B cell (primary cell): ENCODE measurements around the gene ZNF835. TPM values are rescaled to one million over a fixed set of nuclear protein-coding genes. Genes with fewer than 3 reads are reported as not detected.

Source experiments
- ATAC-seq: fragments of 200-7000 bp; cut with Tn5 transposase; one replicate; pipeline ENCODE4 v1.10.0; 2021; ENCODE audit warnings: low read depth, mild to moderate bottlenecking, moderate number of reproducible peaks, moderate library complexity
- CTCF ChIA-PET: fragments of 350-600 bp; sonication (Branson Sonifier 250); formaldehyde crosslinking; loops from one replicate; lab custom pipeline; 2021; ENCODE audit warnings: antibody characterized with exemption, inconsistent platforms; lab: Charles Lee
- POLR2A ChIA-PET: fragments of 350-600 bp; sonication (Branson Sonifier 250); formaldehyde crosslinking; loops from one replicate; lab custom pipeline; 2021; ENCODE audit warnings: antibody characterized with exemption; lab: Charles Lee
- DNase-seq: peaks from one replicate; pipeline ENCODE4 v3.0.0; 2013
- H2AFZ ChIP-seq: 2 replicates; pipeline ENCODE4 v1.6.1; 2012; ENCODE audit warnings: mild to moderate bottlenecking, low read depth, low read length; ENCODE audit not compliant: insufficient read depth, poor library complexity, severe bottlenecking
- H3K27ac ChIP-seq, 2 donors: 1 replicate in 1 of 2; 2 replicates in 1 of 2; pipeline ENCODE4 v1.5.1; 2012 to 2013; ENCODE audit warnings: low read length in 2 of 2, mild to moderate bottlenecking in 2 of 2, moderate library complexity in 1 of 2
- H3K27me3 ChIP-seq, 4 experiments: fragments of 200-600 bp in 1 of 4; sonication (generic) in 1 of 4; replicated peaks in 1 of 4; 1 replicate in 2 of 4; 2 replicates in 2 of 4; pipeline versions ENCODE4 v1.6.1 to v1.7.0; 2013 to 2016; ENCODE audit warnings: low read length in 3 of 4, mild to moderate bottlenecking in 2 of 4, mixed read lengths in 1 of 4, moderate library complexity in 1 of 4; ENCODE audit not compliant: insufficient read depth in 4 of 4, control insufficient read depth in 3 of 4; ENCODE audit errors: control extremely low read depth in 1 of 4
- H3K36me3 ChIP-seq, 2 experiments: replicated peaks in 1 of 2; 1 replicate in 1 of 2; 2 replicates in 1 of 2; pipeline versions ENCODE4 v1.6.1 to v1.7.1; 2013; ENCODE audit warnings: low read length in 1 of 2; ENCODE audit not compliant: insufficient read depth in 2 of 2, control insufficient read depth in 1 of 2; ENCODE audit errors: control extremely low read depth in 1 of 2, extremely low read depth in 1 of 2
- H3K4me1 ChIP-seq, 2 donors: fragments of 200-600 bp in 1 of 2; sonication (generic) in 1 of 2; 1 replicate in 1 of 2; 2 replicates in 1 of 2; pipeline versions ENCODE4 v1.5.1 to v1.6.1; 2013 to 2017; ENCODE audit warnings: low read length in 2 of 2; ENCODE audit not compliant: control insufficient read depth in 2 of 2, insufficient read depth in 2 of 2
- H3K4me2 ChIP-seq: replicated peaks from 2 replicates; pipeline ENCODE3; 2012; ENCODE audit warnings: mild to moderate bottlenecking, low read depth, low read length; ENCODE audit not compliant: poor library complexity, severe bottlenecking
- H3K4me3 ChIP-seq, 5 experiments: fragments of 200-600 bp in 1 of 5; sonication (generic) in 1 of 5; 1 replicate in 3 of 5; 2 replicates in 2 of 5; pipeline versions ENCODE4 v1.5.1 to v1.7.0; 2011 to 2016; ENCODE audit warnings: low read length in 4 of 5, mild to moderate bottlenecking in 4 of 5, low read depth in 2 of 5, control low read depth in 1 of 5, moderate library complexity in 1 of 5; ENCODE audit not compliant: insufficient read depth in 1 of 5; ENCODE audit errors: control extremely low read depth in 1 of 5, extremely low read depth in 1 of 5
- H3K79me2 ChIP-seq: fragments of 200-600 bp; sonication (generic); one replicate; pipeline ENCODE4 v1.6.0; 2016; ENCODE audit warnings: low read length; ENCODE audit not compliant: control insufficient read depth, insufficient read depth
- H3K9ac ChIP-seq: fragments of 200-600 bp; sonication (generic); 2 replicates; pipeline ENCODE4 v1.6.1; 2017; ENCODE audit warnings: mild to moderate bottlenecking, low read length, moderate library complexity
- H3K9me3 ChIP-seq, 3 donors: one replicate each; pipeline versions ENCODE4 v1.6.1 to v1.7.1; 2013; ENCODE audit warnings: low read length in 2 of 3; ENCODE audit not compliant: control insufficient read depth in 2 of 3, insufficient read depth in 1 of 3; ENCODE audit errors: control extremely low read depth in 1 of 3
- H4K20me1 ChIP-seq: 2 replicates; pipeline ENCODE4 v1.6.0; 2012; ENCODE audit warnings: mild to moderate bottlenecking, low read length; ENCODE audit not compliant: insufficient read depth, control insufficient read depth, poor library complexity, severe bottlenecking
- H3K27ac Mint-ChIP-seq: one replicate; pipeline ENCODE4 v1.8.0; 2021; ENCODE audit warnings: mixed read lengths
- H3K27me3 Mint-ChIP-seq: one replicate; pipeline ENCODE4 v1.8.0; 2021; ENCODE audit warnings: mixed read lengths
- H3K4me1 Mint-ChIP-seq: one replicate; pipeline ENCODE4 v1.8.0; 2021; ENCODE audit warnings: mixed read lengths
- H3K4me3 Mint-ChIP-seq: one replicate; pipeline ENCODE4 v1.8.0; 2021; ENCODE audit warnings: mixed read lengths
- H3K9me3 Mint-ChIP-seq: one replicate; pipeline ENCODE4 v1.8.0; 2022; ENCODE audit warnings: mixed read lengths; ENCODE audit not compliant: insufficient read depth
- CTCF ChIP-seq: fragments of 200-600 bp; IDR thresholded peaks from one replicate; pipeline ENCODE4 v1.8.0; 2022; ENCODE audit warnings: antibody characterized with exemption, mild to moderate bottlenecking
- EZH2 ChIP-seq: IDR thresholded peaks from 2 replicates; pipeline ENCODE4 v1.6.1; 2012; ENCODE audit warnings: borderline replicate concordance, low read depth, mild to moderate bottlenecking, moderate library complexity, low read length; ENCODE audit not compliant: insufficient read depth, poor library complexity, severe bottlenecking
- WGBS: methylation state at CpG from one replicate; pipeline ENCODE4 v1.1.5; 2013; ENCODE audit warnings: missing lambda C conversion rate; ENCODE audit not compliant: insufficient coverage; 5-methylcytosine and 5-hydroxymethylcytosine counted together
- intact Hi-C: fragments of 100-400 bp; cut with micrococcal nuclease; formaldehyde crosslinking; loops from one replicate; pipeline ENCODE4 v1.10.0; 2022
- polyA plus RNA-seq: library from polyadenylated mRNA; depleted of rRNA; stranded (reverse); fragments of >200 nt; gene quantifications from 2 replicates; pipeline ENCODE4 v1.2.3, GENCODE V29; 2012
- total RNA-seq, 2 donors: library from RNA; stranded (reverse); fragments of 120-200 nt in 1 of 2; gene quantifications; 1 replicate in 1 of 2; 2 replicates in 1 of 2; pipeline versions ENCODE4 v1.2.3 to v1.2.4, GENCODE V29; 2013 to 2022

Gene ZNF835
- total and polyA plus RNA-seq, 2 donors (not counting 1 experiment from before 2014, with no cell fraction given), result 4.3 to 7.0 TPM

GRCh38 chr19:56668676-56669075 lies 2.9 kb downstream of the ZNF835 start:
- Histone ChIP-seq H3K4me3 (no peak overlapping the region), H3K9ac (no peak overlapping the region), H3K4me2 (no peak overlapping the region), H2AFZ (no peak overlapping the region), H3K79me2 (peaks cover 14% of the 10 kb centered on the region), H3K4me1 (peaks cover 9 to 18% of the 10 kb centered on the region in 2 donors), H3K27ac (no peak overlapping the region), H4K20me1 (no peaks in the 10 kb centered on the region), H3K27me3 (no peaks in the 10 kb centered on the region), H3K9me3 (peaks cover 0 to 74% (median 0%) of the 10 kb centered on the region in 3 donors), H3K36me3 (no peaks in the 10 kb centered on the region)
- no peak overlapping the region for H3K27ac Mint-ChIP-seq
- intact Hi-C loops, result no loop called here
- WGBS, result 94% methylated on average over 9 of the region's 9 CpGs
- H3K4me3 Mint-ChIP-seq, result no peak overlapping the region
- no peaks in the 10 kb centered on the region for H3K27me3 Mint-ChIP-seq
- H3K9me3 Mint-ChIP-seq, result no peaks in the 10 kb centered on the region
- H3K4me1 Mint-ChIP-seq, result peaks cover 14% of the 10 kb centered on the region
- TF ChIP-seq CTCF (no peak), EZH2 (no peak)
- POLR2A ChIA-PET, result no interaction called here
- ATAC-seq, result no peak
- CTCF ChIA-PET, result interaction anchor here (0.7 kb wide), 1 partner anchor 124 kb away, joined by 5 read pairs; no protein-coding TSS in a partner anchor
- DNase-seq, result no peak

- no peak overlapping the region for H2AFZ ChIP-seq
- H3K27ac ChIP-seq, result no peak overlapping the region
- WGBS, result 74% methylated on average over 4 of the region's 6 CpGs
- Mint-ChIP-seq H3K4me1 (peaks cover 14% of the 10 kb centered on the region), H3K4me3 (no peak overlapping the region), H3K27ac (no peak overlapping the region), H3K27me3 (no peaks in the 10 kb centered on the region), H3K9me3 (no peaks in the 10 kb centered on the region)
- CTCF ChIA-PET, result no interaction called here
- TF ChIP-seq EZH2, result no peak
- no peak for TF ChIP-seq CTCF
- DNase-seq (no peak), ATAC-seq (no peak)
- no peaks in the 10 kb centered on the region for H4K20me1 ChIP-seq
- H3K27me3 ChIP-seq, result no peaks in the 10 kb centered on the region
- intact Hi-C loops, result no loop called here
- POLR2A ChIA-PET, result no interaction called here
- H3K79me2 ChIP-seq, result peaks cover 14% of the 10 kb centered on the region
- H3K9ac ChIP-seq, result no peak overlapping the region
- H3K9me3 ChIP-seq, result peaks cover 0 to 83% (median 0%) of the 10 kb centered on the region in 3 donors
- H3K4me2 ChIP-seq, result no peak overlapping the region
- H3K4me3 ChIP-seq, result no peak overlapping the region
- no peaks in the 10 kb centered on the region for H3K36me3 ChIP-seq
- peaks cover 9 to 18% of the 10 kb centered on the region in 2 donors for H3K4me1 ChIP-seq
Measured at GRCh38 chr19:56667311-56667870, 4.2 kb downstream of the ZNF835 start.
